ENCODE data around the gene TUSC1. TPM values are rescaled to one million over a fixed set of nuclear protein-coding genes. Genes with fewer than 3 reads are reported as not detected.

The TUSC1 gene
- total and polyA plus RNA-seq, 2 of the 8 experiments (the other 6 are each of a cell fraction or from before 2014, with no cell fraction given), result 4.3 to 4.6 TPM

DNA sequence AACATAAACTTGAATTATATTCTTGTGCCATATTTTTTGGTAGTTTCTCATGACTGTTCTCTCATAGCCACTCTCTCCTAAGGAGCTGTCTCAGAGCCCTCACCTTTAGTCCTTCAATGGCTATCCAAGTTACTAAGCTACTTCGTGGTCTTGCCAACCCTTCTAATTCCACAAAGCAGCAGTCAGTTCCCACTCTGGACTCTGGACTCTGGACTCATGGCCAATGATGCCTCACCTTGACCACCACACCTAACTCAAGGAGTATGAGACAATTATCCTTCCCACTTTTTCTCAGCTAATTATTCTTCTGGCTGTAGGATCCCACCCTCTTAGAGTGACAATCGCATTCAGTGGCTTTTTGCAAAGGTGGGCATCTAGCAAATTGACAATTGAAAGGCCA is 42.2 kb downstream of the TUSC1 start (continued):
- TF ChIP-seq JUND (IDR thresholded peaks at IDR 0.05; ENCODE audit: low read length) (no peak), GABPA (IDR thresholded peaks at IDR 0.05; ENCODE audit: borderline replicate concordance, insufficient read depth, low read length) (no peak)
